ENCODE results near the gene PLEKHA7.

- TF ChIP-seq CTCF (IDR thresholded peaks at IDR 0.05 in 4 of 5, conservative IDR thresholded peaks at IDR 0.05 in 1 of 5) = no peak
- no peak for TF ChIP-seq POLR2A (IDR thresholded peaks at IDR 0.05)
These were observed 199.7 kb downstream of the PLEKHA7 start for GRCh38 chr11:16814410-16815046.
